GM12874 (cell line): Measurements from ENCODE around the gene TRAF3IP1.

Experiments
- TF ChIP-seq, protein P1 (sequence below): IDR thresholded peaks from 2 replicates; pipeline ENCODE4 v1.5.1; 2011; ENCODE audit warnings: low read depth, mild to moderate bottlenecking, control low read depth, low read length, moderate library complexity; ENCODE audit not compliant: insufficient read depth

The TRAF3IP1 gene

DNA sequence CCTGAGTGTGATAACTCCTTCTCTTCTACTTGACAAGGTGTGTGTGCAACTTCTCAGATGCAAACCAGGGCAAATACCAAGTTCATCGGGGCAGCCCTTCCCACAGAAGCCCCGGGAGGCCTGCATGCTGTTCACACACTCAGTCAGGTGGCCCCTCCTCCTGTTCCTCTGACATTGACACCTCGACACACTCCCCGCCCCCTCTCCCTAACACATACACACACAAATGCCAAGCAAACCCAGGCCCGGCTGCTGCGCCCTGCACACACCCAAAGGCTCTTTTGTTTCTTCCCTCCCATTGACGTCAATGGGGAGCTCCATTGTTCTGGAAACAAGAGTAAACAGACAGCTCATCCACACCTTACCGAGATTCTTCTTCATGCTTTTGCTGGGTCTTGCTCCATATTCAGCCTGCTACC, 30.2 kb upstream of the TRAF3IP1 start:
- TF ChIP-seq, protein P1, sequence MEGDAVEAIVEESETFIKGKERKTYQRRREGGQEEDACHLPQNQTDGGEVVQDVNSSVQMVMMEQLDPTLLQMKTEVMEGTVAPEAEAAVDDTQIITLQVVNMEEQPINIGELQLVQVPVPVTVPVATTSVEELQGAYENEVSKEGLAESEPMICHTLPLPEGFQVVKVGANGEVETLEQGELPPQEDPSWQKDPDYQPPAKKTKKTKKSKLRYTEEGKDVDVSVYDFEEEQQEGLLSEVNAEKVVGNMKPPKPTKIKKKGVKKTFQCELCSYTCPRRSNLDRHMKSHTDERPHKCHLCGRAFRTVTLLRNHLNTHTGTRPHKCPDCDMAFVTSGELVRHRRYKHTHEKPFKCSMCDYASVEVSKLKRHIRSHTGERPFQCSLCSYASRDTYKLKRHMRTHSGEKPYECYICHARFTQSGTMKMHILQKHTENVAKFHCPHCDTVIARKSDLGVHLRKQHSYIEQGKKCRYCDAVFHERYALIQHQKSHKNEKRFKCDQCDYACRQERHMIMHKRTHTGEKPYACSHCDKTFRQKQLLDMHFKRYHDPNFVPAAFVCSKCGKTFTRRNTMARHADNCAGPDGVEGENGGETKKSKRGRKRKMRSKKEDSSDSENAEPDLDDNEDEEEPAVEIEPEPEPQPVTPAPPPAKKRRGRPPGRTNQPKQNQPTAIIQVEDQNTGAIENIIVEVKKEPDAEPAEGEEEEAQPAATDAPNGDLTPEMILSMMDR, result no peak

DNA sequence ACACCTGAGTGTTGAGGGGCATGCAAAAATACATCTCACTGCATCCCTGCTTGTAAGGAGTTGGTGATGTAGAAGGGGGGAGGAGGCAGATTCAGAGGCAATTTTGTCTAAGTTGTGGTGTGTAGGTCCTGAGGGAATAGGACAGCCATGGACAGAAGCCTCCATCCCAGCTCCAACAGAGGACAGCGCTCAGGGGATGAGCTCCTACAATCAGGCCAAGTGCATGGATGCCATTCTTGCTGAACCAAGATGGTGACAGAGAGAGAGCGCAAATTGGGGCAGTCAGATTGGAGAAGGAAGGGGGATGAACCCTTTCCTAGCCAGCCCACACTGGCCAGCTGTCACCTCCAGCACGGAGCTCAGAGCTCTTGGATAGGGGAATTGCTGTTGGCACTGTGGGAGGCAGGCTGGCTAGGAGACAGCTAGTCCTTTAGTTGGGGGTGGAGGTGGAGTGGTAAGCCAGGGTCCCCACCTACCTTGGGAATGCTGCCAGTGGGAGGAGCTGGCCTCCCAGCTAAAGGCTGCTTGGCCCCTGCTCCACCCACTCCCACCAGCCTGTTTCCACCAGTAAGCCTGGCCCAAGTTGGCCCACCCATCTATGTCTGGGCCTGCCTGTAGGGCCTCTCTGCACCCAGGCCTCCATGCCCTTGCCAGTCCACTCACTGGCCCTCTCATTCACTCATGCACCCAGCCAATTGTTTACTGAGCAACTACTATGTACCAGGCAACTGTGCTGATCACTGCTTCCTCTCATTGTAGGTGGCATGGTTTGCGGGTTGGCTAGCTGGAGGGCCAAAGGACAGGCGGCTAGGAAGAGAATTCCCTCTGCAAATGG, 29.4 kb upstream of the TRAF3IP1 start:
- TF ChIP-seq, protein P1, result no peak

DNA sequence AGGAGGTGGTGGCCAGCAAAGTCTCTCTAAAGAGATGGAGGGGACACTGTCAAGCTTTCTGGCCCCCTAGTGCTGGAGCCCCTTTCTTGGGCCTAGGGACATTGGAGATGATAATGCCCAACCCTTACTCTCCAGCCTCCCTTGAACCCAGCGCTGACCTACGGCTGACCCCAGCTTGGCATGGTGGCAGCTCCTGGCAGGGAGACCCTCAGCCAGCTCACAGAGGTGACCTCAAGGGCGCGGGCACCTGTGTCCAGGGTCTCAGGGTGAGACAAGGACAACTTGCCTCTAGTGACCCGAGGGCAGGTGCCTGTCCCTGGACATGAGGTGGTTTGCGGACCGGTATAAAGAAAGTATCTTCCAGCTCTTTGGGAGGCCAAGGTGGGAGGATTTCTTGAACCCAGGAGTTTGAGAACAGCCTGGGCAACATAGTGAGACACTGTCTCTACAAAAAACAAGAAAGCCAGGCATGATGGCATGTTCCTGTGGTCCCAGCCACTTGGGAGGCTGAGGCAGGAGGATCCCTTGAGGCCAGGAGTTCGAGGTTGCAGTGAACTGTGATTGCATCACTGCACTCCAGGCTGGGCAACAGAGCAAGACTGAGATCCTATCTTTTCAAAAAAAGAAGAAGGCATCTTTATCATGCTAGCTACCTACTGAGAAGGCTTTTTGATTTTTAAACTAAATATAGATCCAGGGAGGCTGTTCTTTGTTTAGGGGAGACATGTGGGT, 28.6 kb upstream of the TRAF3IP1 start:
- TF ChIP-seq, protein P1, result no peak

DNA sequence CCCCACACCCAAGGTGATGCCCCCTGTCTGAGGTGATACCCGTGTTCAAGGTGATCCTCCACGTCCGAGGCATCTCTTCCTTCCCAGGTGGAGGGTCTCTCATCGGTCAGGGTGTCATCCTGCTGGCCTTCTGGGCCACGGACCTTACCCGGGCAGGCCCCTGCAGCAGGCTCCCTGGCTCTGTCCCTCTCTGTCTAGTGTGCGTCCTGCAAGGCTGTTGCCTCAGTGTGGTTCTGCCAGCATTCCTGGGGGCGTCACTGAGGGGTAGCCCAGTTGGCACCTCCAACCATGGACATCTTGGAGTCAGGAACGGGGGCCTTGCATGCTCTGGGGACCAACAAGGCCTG, 26.3 kb upstream of the TRAF3IP1 start:
- TF ChIP-seq, protein P1, result no peak

DNA sequence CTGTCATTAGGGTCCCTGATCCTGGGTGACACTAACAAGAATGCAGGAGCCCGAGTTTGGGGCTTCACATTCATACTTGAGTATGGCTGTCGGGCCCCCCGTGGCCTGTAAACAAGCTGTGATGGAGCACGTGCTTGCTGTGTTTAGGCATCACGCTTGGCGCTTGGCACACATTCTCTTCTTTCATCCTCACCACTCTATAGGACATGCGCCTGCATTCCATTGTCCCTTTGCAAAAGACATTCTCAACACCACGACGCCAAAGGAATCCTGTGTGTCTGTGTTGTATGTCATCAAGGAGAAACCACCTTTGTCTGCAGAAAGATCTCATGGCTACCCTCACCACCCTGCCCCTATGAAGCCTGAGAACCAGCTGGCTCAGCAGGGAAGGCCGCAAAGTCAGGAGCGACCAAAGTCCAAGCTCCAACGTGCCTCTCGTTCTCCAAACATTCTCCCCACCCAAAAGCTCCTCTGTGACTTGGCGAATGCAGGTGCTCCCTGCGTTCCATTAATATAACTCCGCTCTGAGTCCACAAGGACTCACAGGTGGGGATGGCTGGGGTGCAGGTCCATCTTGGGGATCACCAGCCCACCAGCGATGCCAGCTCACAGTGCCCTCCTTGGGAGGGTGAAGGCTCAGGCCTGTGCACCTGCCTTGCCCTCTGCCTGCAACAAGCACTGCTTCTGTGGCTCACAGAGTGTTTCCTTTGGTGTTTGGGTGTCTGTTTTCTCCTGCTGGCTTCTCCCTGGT, 25.8 kb upstream of the TRAF3IP1 start:
- TF ChIP-seq, protein P1, result no peak

DNA sequence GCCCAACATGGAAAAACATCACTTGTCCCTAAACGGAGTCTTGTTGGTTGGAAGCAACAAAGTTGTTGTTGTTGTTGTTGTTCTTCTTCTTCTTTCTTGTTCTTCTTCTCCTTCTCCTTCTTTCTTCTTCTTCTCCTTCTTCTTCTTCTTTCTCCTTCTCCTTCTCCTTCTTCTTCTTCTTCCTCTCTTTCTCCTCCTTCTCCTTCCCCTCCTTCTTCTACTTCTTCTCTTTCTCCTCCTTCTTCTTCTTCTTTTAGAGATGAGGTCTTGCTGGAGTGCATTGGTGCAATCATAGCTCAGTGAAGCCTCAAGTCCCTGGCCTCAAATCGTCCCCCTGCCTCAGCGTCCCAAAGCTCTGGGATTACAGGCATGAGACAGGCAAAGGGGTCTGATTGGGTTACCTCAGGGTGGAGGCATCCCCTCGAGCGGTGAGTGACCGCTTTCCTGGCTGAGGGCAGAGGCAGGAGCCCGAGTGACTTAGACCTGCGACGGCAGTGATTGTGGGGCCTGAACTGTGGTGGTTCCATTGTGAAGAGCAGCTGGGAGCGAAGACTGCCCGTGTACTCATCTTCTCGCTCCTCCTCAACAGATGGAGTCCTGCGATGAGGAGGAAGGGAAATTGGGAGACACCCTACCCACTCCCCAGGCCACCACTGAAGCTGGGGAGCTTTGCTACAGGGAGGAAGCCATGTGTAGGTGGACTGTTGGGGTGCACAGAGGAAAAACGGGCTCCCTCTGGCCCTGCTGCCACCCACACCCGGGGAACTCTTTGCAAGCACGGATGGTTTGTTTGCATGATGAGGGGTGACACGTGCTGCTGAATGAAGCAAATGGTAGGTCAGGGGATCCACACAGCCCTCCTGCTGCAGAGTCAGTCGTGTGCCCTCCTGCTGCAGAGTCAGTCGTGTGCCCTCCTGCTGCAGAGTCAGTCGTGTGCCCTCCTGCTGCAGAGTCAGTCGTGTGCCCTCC, 24.9 kb upstream of the TRAF3IP1 start:
- TF ChIP-seq, protein P1, result no peak
